Thyroid gland (tissue), 4 donors: ENCODE results near the gene LINC01488.

ENCODE experiments used
- CTCF ChIP-seq, 6 experiments: fragments of 200-600 bp in 3 of 6; fragments of 450-650 bp in 3 of 6; sonication (generic) in 3 of 6; IDR thresholded peaks; one replicate each; pipeline ENCODE4 v1.5.1; 2016 to 2019; ENCODE audit warnings: antibody characterized with exemption in 6 of 6, mild to moderate bottlenecking in 2 of 6, inconsistent platforms in 1 of 6, moderate library complexity in 1 of 6
- POLR2A ChIP-seq, 2 donors: fragments of 450-650 bp; IDR thresholded peaks; one replicate each; pipeline ENCODE4 v1.6.1; 2017; ENCODE audit warnings: antibody characterized with exemption in 2 of 2, mild to moderate bottlenecking in 2 of 2, moderate library complexity in 1 of 2

GRCh38 chr11:69444381-69445130 lies 36.9 kb upstream of the LINC01488 start:
- TF ChIP-seq CTCF (IDR thresholded peaks at IDR 0.05) (peak in 4 of 6 experiments; percentile 42 to 52 (median 47)), POLR2A (IDR thresholded peaks at IDR 0.05) (peak in 1 of 2 donors; percentile 41)
